Stimulated activated naive CD4-positive, alpha-beta T cell (primary cell): ENCODE measurements around the gene CORO6.
A peak's percentile ranks its signal among the peaks of the same experiment; 100 is the strongest.
"Not testable (repeated sequence)": the region's sequence is repeated elsewhere in the genome, so short reads cannot be mapped to it uniquely, and the experiment has no call there.

ENCODE experiments used
- DNase-seq, 6 experiments: peaks; one replicate each; lab custom pipeline; 2025; lab: John Stamatoyannopoulos, UW

CORO6 gene

GRCh38 chr17:29622337-29623282, at the start of gene CORO6:
Gene CORO6, minus strand, starts transcription at chr17:29622912. Its CDS starts 1,491 bp downstream, at chr17:29621421.
- DNase-seq: peak; percentile 32 to 71 (median 70)

- no peak for DNase-seq
Observed at GRCh38 chr17:29671661-29672060, 48.9 kb upstream of the CORO6 start.

- no peak for DNase-seq
Observed at GRCh38 chr17:29669266-29669665, 46.6 kb upstream of the CORO6 start.

GRCh38 chr17:29667969-29668368, 45.3 kb upstream of the CORO6 start:
- DNase-seq: no peak

- no peak for DNase-seq
Observed at GRCh38 chr17:29665481-29665810, 42.7 kb upstream of the CORO6 start.

- no peak for DNase-seq
Observed at GRCh38 chr17:29664743-29665480, 42.2 kb upstream of the CORO6 start.

- no peak for DNase-seq
Observed at GRCh38 chr17:29663155-29663554, 40.4 kb upstream of the CORO6 start.

- no peak for DNase-seq
Observed at GRCh38 chr17:29661213-29661612, 38.5 kb upstream of the CORO6 start.

GRCh38 chr17:29659155-29659554, 36.4 kb upstream of the CORO6 start:
- peak in 1 of 6 experiments; percentile 12 for DNase-seq

- no peak for DNase-seq
Observed at GRCh38 chr17:29655323-29655722, 32.6 kb upstream of the CORO6 start.

GRCh38 chr17:29653995-29654714, 31.4 kb upstream of the CORO6 start:
- no peak for DNase-seq

GRCh38 chr17:29652976-29653375, 30.3 kb upstream of the CORO6 start:
- no peak for DNase-seq

GRCh38 chr17:29651913-29652312, 29.2 kb upstream of the CORO6 start:
- not testable (repeated sequence) for DNase-seq

- no peak for DNase-seq
Observed at GRCh38 chr17:29650396-29650795, 27.7 kb upstream of the CORO6 start.

- DNase-seq: no peak
Observed at GRCh38 chr17:29649359-29649758, 26.6 kb upstream of the CORO6 start.

GRCh38 chr17:29648005-29648404, 25.3 kb upstream of the CORO6 start:
- DNase-seq: no peak

- DNase-seq: no peak
Observed at GRCh38 chr17:29645515-29646051, 22.9 kb upstream of the CORO6 start.

- no peak for DNase-seq
Observed at GRCh38 chr17:29643817-29644160, 21.1 kb upstream of the CORO6 start.

GRCh38 chr17:29642171-29642611, 19.5 kb upstream of the CORO6 start:
- DNase-seq: no peak

GRCh38 chr17:29640981-29641642, 18.4 kb upstream of the CORO6 start:
- DNase-seq: no peak

GRCh38 chr17:29640413-29640812, 17.7 kb upstream of the CORO6 start:
- DNase-seq: no peak

GRCh38 chr17:29633886-29634285, 11.2 kb upstream of the CORO6 start:
- no peak for DNase-seq
